ENCODE data around the gene CDRT4. TPM values are rescaled to one million over a fixed set of nuclear protein-coding genes. Genes with fewer than 3 reads are reported as not detected.

Gene CDRT4
- total and polyA plus RNA-seq, 2 experiments from 2014 or later = 6.5 to 13.0 TPM

DNA sequence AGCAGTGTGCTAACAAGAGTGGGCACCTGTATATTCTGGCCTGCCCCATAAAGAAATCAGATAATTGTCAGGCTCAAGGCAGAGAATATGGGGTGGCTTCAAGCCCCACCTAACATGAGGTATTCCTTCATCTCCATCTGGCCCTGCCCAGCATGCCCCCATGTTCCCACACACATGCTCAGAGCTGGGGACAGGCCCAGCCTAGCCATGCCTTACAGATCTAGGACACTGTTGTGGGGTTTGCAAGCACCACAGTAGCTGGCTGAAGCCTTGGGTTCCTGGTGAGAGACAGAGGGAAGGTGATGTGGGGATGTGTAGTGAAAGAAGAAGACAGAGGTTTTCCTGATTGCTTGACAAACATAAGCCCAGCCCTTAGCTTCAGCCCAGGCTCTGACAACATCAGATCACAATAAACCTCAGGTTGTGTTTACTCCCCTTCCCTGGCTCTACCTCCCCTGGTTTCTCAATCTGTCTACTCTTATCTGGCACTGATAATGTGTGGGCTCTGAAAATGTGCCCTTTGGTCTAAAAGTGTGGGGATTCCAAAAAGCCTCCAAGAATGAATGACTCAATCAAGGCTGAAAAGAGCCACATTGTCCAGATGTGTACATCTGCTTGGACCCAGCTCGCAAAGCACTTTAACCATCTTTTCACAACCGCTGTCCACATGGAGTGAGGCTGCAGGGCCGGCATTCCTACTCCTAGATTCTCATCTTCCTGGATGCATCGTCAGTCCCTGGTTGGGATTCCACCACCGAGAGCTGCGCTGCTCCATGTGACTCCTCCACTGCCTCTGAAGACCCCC, 34.4 kb downstream of the CDRT4 start (continued):
- no peak for TF ChIP-seq CREB1 (CRISPR knock-in tag; IDR thresholded peaks at IDR 0.05; ENCODE audit: low read depth)
- TF ChIP-seq ZNF331 (CRISPR knock-in tag; IDR thresholded peaks at IDR 0.05; ENCODE audit: low read depth) = no peak
- TF ChIP-seq, protein P1, sequence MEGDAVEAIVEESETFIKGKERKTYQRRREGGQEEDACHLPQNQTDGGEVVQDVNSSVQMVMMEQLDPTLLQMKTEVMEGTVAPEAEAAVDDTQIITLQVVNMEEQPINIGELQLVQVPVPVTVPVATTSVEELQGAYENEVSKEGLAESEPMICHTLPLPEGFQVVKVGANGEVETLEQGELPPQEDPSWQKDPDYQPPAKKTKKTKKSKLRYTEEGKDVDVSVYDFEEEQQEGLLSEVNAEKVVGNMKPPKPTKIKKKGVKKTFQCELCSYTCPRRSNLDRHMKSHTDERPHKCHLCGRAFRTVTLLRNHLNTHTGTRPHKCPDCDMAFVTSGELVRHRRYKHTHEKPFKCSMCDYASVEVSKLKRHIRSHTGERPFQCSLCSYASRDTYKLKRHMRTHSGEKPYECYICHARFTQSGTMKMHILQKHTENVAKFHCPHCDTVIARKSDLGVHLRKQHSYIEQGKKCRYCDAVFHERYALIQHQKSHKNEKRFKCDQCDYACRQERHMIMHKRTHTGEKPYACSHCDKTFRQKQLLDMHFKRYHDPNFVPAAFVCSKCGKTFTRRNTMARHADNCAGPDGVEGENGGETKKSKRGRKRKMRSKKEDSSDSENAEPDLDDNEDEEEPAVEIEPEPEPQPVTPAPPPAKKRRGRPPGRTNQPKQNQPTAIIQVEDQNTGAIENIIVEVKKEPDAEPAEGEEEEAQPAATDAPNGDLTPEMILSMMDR (conservative IDR thresholded peaks at IDR 0.05; ENCODE audit: low read depth in 2 of 2) = no peak
- TF ChIP-seq, protein P2, sequence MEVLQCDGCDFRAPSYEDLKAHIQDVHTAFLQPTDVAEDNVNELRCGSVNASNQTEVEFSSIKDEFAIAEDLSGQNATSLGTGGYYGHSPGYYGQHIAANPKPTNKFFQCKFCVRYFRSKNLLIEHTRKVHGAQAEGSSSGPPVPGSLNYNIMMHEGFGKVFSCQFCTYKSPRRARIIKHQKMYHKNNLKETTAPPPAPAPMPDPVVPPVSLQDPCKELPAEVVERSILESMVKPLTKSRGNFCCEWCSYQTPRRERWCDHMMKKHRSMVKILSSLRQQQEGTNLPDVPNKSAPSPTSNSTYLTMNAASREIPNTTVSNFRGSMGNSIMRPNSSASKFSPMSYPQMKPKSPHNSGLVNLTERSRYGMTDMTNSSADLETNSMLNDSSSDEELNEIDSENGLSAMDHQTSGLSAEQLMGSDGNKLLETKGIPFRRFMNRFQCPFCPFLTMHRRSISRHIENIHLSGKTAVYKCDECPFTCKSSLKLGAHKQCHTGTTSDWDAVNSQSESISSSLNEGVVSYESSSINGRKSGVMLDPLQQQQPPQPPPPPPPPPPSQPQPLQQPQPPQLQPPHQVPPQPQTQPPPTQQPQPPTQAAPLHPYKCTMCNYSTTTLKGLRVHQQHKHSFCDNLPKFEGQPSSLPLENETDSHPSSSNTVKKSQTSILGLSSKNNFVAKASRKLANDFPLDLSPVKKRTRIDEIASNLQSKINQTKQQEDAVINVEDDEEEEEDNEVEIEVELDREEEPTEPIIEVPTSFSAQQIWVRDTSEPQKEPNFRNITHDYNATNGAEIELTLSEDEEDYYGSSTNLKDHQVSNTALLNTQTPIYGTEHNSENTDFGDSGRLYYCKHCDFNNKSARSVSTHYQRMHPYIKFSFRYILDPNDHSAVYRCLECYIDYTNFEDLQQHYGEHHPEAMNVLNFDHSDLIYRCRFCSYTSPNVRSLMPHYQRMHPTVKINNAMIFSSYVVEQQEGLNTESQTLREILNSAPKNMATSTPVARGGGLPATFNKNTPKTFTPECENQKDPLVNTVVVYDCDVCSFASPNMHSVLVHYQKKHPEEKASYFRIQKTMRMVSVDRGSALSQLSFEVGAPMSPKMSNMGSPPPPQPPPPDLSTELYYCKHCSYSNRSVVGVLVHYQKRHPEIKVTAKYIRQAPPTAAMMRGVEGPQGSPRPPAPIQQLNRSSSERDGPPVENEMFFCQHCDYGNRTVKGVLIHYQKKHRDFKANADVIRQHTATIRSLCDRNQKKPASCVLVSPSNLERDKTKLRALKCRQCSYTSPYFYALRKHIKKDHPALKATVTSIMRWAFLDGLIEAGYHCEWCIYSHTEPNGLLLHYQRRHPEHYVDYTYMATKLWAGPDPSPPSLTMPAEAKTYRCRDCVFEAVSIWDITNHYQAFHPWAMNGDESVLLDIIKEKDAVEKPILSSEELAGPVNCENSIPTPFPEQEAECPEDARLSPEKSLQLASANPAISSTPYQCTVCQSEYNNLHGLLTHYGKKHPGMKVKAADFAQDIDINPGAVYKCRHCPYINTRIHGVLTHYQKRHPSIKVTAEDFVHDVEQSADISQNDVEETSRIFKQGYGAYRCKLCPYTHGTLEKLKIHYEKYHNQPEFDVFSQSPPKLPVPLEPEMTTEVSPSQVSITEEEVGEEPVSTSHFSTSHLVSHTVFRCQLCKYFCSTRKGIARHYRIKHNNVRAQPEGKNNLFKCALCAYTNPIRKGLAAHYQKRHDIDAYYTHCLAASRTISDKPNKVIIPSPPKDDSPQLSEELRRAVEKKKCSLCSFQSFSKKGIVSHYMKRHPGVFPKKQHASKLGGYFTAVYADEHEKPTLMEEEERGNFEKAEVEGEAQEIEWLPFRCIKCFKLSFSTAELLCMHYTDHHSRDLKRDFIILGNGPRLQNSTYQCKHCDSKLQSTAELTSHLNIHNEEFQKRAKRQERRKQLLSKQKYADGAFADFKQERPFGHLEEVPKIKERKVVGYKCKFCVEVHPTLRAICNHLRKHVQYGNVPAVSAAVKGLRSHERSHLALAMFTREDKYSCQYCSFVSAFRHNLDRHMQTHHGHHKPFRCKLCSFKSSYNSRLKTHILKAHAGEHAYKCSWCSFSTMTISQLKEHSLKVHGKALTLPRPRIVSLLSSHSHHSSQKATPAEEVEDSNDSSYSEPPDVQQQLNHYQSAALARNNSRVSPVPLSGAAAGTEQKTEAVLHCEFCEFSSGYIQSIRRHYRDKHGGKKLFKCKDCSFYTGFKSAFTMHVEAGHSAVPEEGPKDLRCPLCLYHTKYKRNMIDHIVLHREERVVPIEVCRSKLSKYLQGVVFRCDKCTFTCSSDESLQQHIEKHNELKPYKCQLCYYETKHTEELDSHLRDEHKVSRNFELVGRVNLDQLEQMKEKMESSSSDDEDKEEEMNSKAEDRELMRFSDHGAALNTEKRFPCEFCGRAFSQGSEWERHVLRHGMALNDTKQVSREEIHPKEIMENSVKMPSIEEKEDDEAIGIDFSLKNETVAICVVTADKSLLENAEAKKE (CRISPR knock-in tag; IDR thresholded peaks at IDR 0.05) = no peak
- no peak for TF ChIP-seq POLR2AphosphoS5 (IDR thresholded peaks at IDR 0.05; ENCODE audit: low read depth)
- no peak for TF ChIP-seq EZH2 (IDR thresholded peaks at IDR 0.05; ENCODE audit: low read depth, unreplicated experiment)

DNA sequence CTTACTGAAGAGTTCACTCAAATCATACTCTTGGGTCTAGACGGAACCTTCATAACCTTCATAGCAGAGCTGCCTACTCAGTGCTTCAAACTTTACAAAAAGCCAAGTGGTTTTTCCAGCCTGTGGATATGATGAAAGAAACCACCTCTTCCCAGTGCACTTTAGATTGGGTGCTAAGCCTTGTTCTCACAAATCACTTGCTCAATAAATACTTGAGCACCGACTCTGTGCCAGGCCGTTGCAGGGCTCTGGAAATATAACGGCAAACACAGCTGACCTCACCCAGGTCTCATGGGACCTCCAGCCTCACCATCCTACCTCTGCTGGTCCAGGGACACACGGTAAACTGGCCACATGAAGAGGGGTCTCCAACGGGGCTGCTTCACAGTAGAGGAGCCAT, 35.7 kb downstream of the CDRT4 start:
- Histone ChIP-seq H3K36me3 (ENCODE audit: insufficient read depth) (no peaks in the 10 kb centered on the region), H2AFZ (no peak overlapping the region), H3F3A (replicated peaks; ENCODE audit: low read depth) (no peaks in the 10 kb centered on the region), H3K27ac (ENCODE audit: low read depth) (no peak overlapping the region), H3K4me3 (no peak overlapping the region), H3K79me2 (replicated peaks; ENCODE audit: insufficient read depth) (no peaks in the 10 kb centered on the region), H3K4me1 (ENCODE audit: insufficient read depth) (no peaks in the 10 kb centered on the region), H3K4me2 (no peak overlapping the region), H4K20me1 (replicated peaks; ENCODE audit: insufficient read depth) (no peaks in the 10 kb centered on the region), H3K27me3 (ENCODE audit: insufficient read depth) (no peaks in the 10 kb centered on the region), H3K9me2 (ENCODE audit: insufficient read depth) (peaks cover 6% of the 10 kb centered on the region; the same call in 1 of the 2 replicates)
- TF ChIP-seq NANOG (IDR thresholded peaks at IDR 0.05; ENCODE audit: borderline replicate concordance) (no peak), CREB1 (CRISPR knock-in tag; IDR thresholded peaks at IDR 0.05; ENCODE audit: low read depth) (no peak), ZNF331 (CRISPR knock-in tag; IDR thresholded peaks at IDR 0.05; ENCODE audit: low read depth) (no peak), EZH2 (IDR thresholded peaks at IDR 0.05; ENCODE audit: low read depth, unreplicated experiment) (no peak)
- ATAC-seq = no peak
- H3K4me3 Mint-ChIP-seq = no peak overlapping the region
- peaks cover 3% of the 10 kb centered on the region; the same call in 2 of the 3 replicates for H3K4me1 Mint-ChIP-seq
- no peak for DNase-seq (ENCODE audit: low spot score)
- peaks cover 6% of the 10 kb centered on the region for H3K27me3 Mint-ChIP-seq (ENCODE audit: insufficient read depth, low read depth, poor library complexity)
- H3K27ac Mint-ChIP-seq = no peak overlapping the region
- H3K36me3 Mint-ChIP-seq (ENCODE audit: low read depth) = peaks cover 3% of the 10 kb centered on the region; the same call in 1 of the 3 replicates
- H3K9me3 Mint-ChIP-seq = no peaks in the 10 kb centered on the region

Data from GM23338 (cell line).